Parathyroid adenoma (tissue), 2 donors: ENCODE results near the gene RPAIN.

ENCODE experiments used
- H2AFZ ChIP-seq: fragments of 300-600 bp; sonication (generic); one replicate; pipeline ENCODE4 v1.7.0; 2017; ENCODE audit warnings: antibody characterized with exemption, mild to moderate bottlenecking
- H3K27ac ChIP-seq: fragments of 300-600 bp; sonication (generic); one replicate; pipeline ENCODE4 v1.7.0; 2017
- H3K27me3 ChIP-seq: fragments of 300-600 bp; sonication (generic); one replicate; pipeline ENCODE4 v1.7.0; 2017; ENCODE audit warnings: low read length; ENCODE audit not compliant: control insufficient read depth, insufficient read depth
- H3K36me3 ChIP-seq: fragments of 300-600 bp; sonication (generic); one replicate; pipeline ENCODE4 v1.7.0; 2017; ENCODE audit warnings: low read length; ENCODE audit not compliant: control insufficient read depth, insufficient read depth
- H3K4me1 ChIP-seq: fragments of 300-600 bp; sonication (generic); one replicate; pipeline ENCODE4 v1.7.0; 2017; ENCODE audit warnings: control low read depth
- H3K4me2 ChIP-seq: fragments of 300-600 bp; sonication (generic); one replicate; pipeline ENCODE4 v1.7.0; 2017; ENCODE audit warnings: low read length
- H3K4me3 ChIP-seq: fragments of 300-600 bp; sonication (generic); one replicate; pipeline ENCODE4 v1.7.0; 2017; ENCODE audit warnings: low read depth, low read length
- H3K79me2 ChIP-seq: fragments of 300-600 bp; sonication (generic); one replicate; pipeline ENCODE4 v1.7.0; 2017; ENCODE audit warnings: control low read depth
- H3K9ac ChIP-seq: fragments of 300-600 bp; sonication (generic); one replicate; pipeline ENCODE4 v1.7.0; 2017; ENCODE audit warnings: mild to moderate bottlenecking
- H3K9me3 ChIP-seq: fragments of 300-600 bp; sonication (generic); one replicate; pipeline ENCODE4 v1.7.0; 2017; ENCODE audit warnings: low read length; ENCODE audit not compliant: control insufficient read depth
- CTCF ChIP-seq: fragments of 300-600 bp; sonication (generic); IDR thresholded peaks from one replicate; pipeline ENCODE4 v1.7.0; 2017; ENCODE audit warnings: antibody characterized with exemption, mild to moderate bottlenecking
- donor health status: primary hyperparathyroidism.

Gene RPAIN

GRCh38 chr17:5396612-5397011 is 23.4 kb upstream of the RPAIN start:
- H3K4me1 ChIP-seq: peaks cover 5% of the 10 kb centered on the region
- no peak for TF ChIP-seq CTCF
- no peak overlapping the region for H3K4me2 ChIP-seq
- H3K79me2 ChIP-seq: no peaks in the 10 kb centered on the region
- no peak overlapping the region for H3K4me3 ChIP-seq
- no peaks in the 10 kb centered on the region for H3K27me3 ChIP-seq
- H3K27ac ChIP-seq: no peak overlapping the region
- no peaks in the 10 kb centered on the region for H3K9me3 ChIP-seq
- no peak overlapping the region for H3K9ac ChIP-seq
- no peak overlapping the region for H2AFZ ChIP-seq
- no peaks in the 10 kb centered on the region for H3K36me3 ChIP-seq

DNA sequence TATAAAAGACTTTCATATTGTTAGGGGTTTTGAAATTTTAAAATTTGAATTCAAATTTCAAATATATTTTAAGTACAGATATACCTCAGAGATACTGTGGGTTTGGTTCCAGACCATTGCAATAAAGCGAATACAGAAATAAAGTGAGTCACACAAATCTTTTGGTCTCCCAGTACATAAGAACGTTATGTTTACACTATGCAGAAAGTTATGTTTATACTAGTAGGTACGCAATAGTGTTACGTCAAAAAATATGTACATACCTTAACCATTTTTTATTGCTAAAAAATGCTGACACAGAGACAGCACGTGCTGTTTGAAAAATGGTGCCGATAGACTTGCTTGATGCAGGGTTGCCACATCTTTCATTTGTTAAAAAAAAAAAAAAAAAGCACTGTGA is 20.2 kb upstream of the RPAIN start:
- no peak overlapping the region for H3K9ac ChIP-seq
- H3K36me3 ChIP-seq: no peaks in the 10 kb centered on the region
- H3K9me3 ChIP-seq: no peaks in the 10 kb centered on the region
- H3K79me2 ChIP-seq: no peaks in the 10 kb centered on the region
- no peaks in the 10 kb centered on the region for H3K27me3 ChIP-seq
- H3K27ac ChIP-seq: no peak overlapping the region
- peaks cover 5% of the 10 kb centered on the region for H3K4me1 ChIP-seq
- TF ChIP-seq CTCF: no peak
- no peak overlapping the region for H3K4me2 ChIP-seq
- no peak overlapping the region for H3K4me3 ChIP-seq
- H2AFZ ChIP-seq: no peak overlapping the region

- no peaks in the 10 kb centered on the region for H3K36me3 ChIP-seq
- H3K79me2 ChIP-seq: no peaks in the 10 kb centered on the region
- H3K4me3 ChIP-seq: no peak overlapping the region
- no peaks in the 10 kb centered on the region for H3K9me3 ChIP-seq
- no peak overlapping the region for H2AFZ ChIP-seq
- no peak for TF ChIP-seq CTCF
- no peak overlapping the region for H3K27ac ChIP-seq
- no peak overlapping the region for H3K4me2 ChIP-seq
- H3K27me3 ChIP-seq: no peaks in the 10 kb centered on the region
- H3K9ac ChIP-seq: no peak overlapping the region
- H3K4me1 ChIP-seq: no peaks in the 10 kb centered on the region
These were observed 14.6 kb upstream of the RPAIN start for GRCh38 chr17:5405400-5405799.

DNA sequence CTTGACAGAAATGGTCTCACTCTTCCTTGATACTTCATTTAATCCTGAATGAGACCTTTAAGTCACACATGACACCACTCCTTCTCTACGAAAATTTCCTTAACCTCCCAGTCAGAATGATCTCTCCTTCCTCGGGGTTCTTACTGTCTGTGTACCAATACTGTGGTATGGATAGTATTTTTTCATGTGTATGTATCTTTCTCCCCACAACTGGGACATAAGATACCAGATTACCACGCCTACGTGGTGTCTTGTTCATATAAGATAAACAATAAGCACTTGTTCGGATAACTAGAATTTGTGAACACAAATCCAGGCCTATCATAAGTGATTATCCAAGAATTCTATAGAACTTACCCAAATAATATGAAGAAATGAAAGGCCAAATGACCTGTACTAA is 11.8 kb upstream of the RPAIN start:
- H3K9ac ChIP-seq: no peak overlapping the region
- no peaks in the 10 kb centered on the region for H3K9me3 ChIP-seq
- H3K36me3 ChIP-seq: no peaks in the 10 kb centered on the region
- H3K4me3 ChIP-seq: no peak overlapping the region
- TF ChIP-seq CTCF: no peak
- no peaks in the 10 kb centered on the region for H3K4me1 ChIP-seq
- no peak overlapping the region for H3K4me2 ChIP-seq
- peaks cover 2% of the 10 kb centered on the region for H3K79me2 ChIP-seq
- H3K27ac ChIP-seq: no peak overlapping the region
- H2AFZ ChIP-seq: no peak overlapping the region
- H3K27me3 ChIP-seq: no peaks in the 10 kb centered on the region

GRCh38 chr17:5410594-5411272 is 9.2 kb upstream of the RPAIN start:
- Histone ChIP-seq H3K4me2 (no peak overlapping the region), H2AFZ (no peak overlapping the region), H3K27ac (no peak overlapping the region), H3K4me1 (no peaks in the 10 kb centered on the region), H3K79me2 (peaks cover 9% of the 10 kb centered on the region), H3K36me3 (no peaks in the 10 kb centered on the region), H3K9me3 (no peaks in the 10 kb centered on the region), H3K27me3 (no peaks in the 10 kb centered on the region), H3K4me3 (no peak overlapping the region), H3K9ac (no peak overlapping the region)
- no peak for TF ChIP-seq CTCF
